Right atrium auricular region (tissue), 2 donors: ENCODE data around the gene AHSP. TPM values are rescaled to one million over a fixed set of nuclear protein-coding genes. Genes with fewer than 3 reads are reported as not detected.

Experiments used
- DNase-seq: peaks from one replicate; pipeline ENCODE4 v3.0.0-alpha.2; 2019; ENCODE audit warnings: low spot score
- H3K27ac ChIP-seq, 2 donors: fragments of 200-600 bp; sonication (generic); 1 replicate in 1 of 2; 2 replicates in 1 of 2; pipeline ENCODE4 v1.5.1; 2016 to 2019
- H3K27me3 ChIP-seq, 2 donors: fragments of 200-600 bp; sonication (generic); one replicate each; pipeline versions ENCODE4 v1.5.1 to v1.6.0; 2017 to 2019
- H3K36me3 ChIP-seq: fragments of 200-600 bp; sonication (generic); one replicate; pipeline ENCODE4 v1.5.1; 2016
- H3K4me1 ChIP-seq, 2 donors: fragments of 200-600 bp; sonication (generic); one replicate each; pipeline versions ENCODE4 v1.5.1 to v1.6.0; 2017 to 2019
- H3K4me3 ChIP-seq, 2 donors: fragments of 200-600 bp; sonication (generic); 1 replicate in 1 of 2; 2 replicates in 1 of 2; pipeline ENCODE4 v1.5.1; 2017 to 2019; ENCODE audit warnings: mild to moderate bottlenecking in 1 of 2, moderate library complexity in 1 of 2
- H3K9me3 ChIP-seq, 2 donors: fragments of 200-600 bp; sonication (generic); one replicate each; pipeline ENCODE4 v1.5.1; 2019
- CTCF ChIP-seq, 2 donors: fragments of 200-600 bp; sonication (generic); IDR thresholded peaks; one replicate each; pipeline ENCODE4 v1.5.1; 2019; ENCODE audit warnings: antibody characterized with exemption in 2 of 2
- total RNA-seq, 2 donors: library from RNA; depleted of rRNA; stranded (reverse); fragments of >200 nt; gene quantifications; one replicate each; pipeline ENCODE4 v1.1.0, GENCODE V29; 2016

Gene AHSP
- total RNA-seq, 2 donors from 2014 or later, result 1.1 to 2.3 TPM

DNA sequence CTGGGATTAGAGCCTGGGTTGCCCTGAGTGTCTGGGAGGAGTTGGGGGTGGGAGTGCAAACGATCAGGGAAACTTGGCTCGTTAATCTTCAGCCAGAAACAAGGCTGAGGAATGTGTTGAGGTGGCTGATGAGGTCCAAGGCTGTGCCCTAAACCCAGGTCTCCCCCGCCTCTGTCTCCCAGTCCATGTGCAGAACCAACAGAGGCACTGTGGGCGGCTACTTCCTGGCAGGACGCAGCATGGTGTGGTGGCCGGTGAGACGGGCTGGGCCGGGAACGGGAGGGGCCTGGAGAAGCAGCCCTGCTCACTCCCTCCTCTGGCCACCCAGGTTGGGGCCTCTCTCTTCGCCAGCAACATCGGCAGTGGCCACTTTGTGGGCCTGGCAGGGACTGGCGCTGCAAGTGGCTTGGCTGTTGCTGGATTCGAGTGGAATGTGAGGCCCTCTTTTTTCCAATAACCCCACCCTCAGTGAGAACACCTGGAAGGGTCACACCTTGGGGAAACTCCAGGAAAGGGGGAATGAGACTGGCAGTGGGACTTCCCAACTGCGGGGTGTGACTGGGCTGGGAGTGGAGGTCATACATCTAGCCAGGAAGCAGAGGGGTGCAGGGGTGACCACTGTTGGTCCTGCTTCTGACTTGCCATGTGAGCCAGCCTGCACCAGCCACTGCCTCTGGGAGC, 43.1 kb upstream of the AHSP start:
- DNase-seq, result no peak
- Histone ChIP-seq H3K36me3 (no peaks in the 10 kb centered on the region), H3K4me1 (peaks cover 0 to 37% of the 10 kb centered on the region in 2 donors), H3K27me3 (no peaks in the 10 kb centered on the region), H3K4me3 (no peak overlapping the region), H3K9me3 (no peaks in the 10 kb centered on the region), H3K27ac (no peak overlapping the region)
- no peak for TF ChIP-seq CTCF (IDR thresholded peaks at IDR 0.05)

- no peaks in the 10 kb centered on the region for H3K27me3 ChIP-seq
- H3K4me1 ChIP-seq, result peaks cover 0 to 27% of the 10 kb centered on the region in 2 donors
- H3K9me3 ChIP-seq, result no peaks in the 10 kb centered on the region
- no peak for DNase-seq
- TF ChIP-seq CTCF (IDR thresholded peaks at IDR 0.05), result no peak
- H3K4me3 ChIP-seq, result no peak overlapping the region
- H3K36me3 ChIP-seq, result no peaks in the 10 kb centered on the region
- H3K27ac ChIP-seq, result no peak overlapping the region
These were observed 42.1 kb upstream of the AHSP start for GRCh38 chr16:31485571-31485970.

- H3K27me3 ChIP-seq, result no peaks in the 10 kb centered on the region
- no peaks in the 10 kb centered on the region for H3K9me3 ChIP-seq
- H3K27ac ChIP-seq, result no peak overlapping the region
- no peak for TF ChIP-seq CTCF (IDR thresholded peaks at IDR 0.05)
- no peaks in the 10 kb centered on the region for H3K36me3 ChIP-seq
- H3K4me3 ChIP-seq, result no peak overlapping the region
- H3K4me1 ChIP-seq, result peaks cover 0 to 22% of the 10 kb centered on the region in 2 donors
- no peak for DNase-seq
These were observed 41.7 kb upstream of the AHSP start for GRCh38 chr16:31486045-31486444.

DNA sequence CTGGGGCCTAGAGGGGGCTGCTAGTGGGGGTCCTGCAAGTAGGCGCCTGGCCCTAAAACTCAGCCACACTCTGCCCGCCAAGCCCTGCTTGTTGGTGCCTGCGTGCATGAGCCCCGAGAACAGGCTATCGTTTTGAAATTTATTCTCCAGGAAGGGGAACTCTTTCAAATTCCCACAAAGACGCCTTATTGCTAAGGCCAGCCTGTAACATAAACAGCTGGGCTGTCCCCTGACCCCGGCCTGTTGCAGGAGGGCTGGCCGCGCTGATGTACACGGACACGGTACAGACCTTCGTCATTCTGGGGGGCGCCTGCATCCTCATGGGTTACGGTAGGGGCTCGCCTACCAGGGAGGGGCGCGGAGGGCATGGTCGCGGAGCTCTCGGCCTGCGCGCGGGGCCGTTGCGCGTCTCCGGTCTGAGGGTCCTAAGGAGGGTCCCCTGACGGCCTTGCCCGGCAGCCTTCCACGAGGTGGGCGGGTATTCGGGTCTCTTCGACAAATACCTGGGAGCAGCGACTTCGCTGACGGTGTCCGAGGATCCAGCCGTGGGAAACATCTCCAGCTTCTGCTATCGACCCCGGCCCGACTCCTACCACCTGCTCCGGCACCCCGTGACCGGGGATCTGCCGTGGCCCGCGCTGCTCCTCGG, 40.5 kb upstream of the AHSP start:
- Histone ChIP-seq H3K36me3 (peaks cover 7% of the 10 kb centered on the region), H3K27me3 (no peaks in the 10 kb centered on the region), H3K27ac (no peak overlapping the region), H3K9me3 (no peaks in the 10 kb centered on the region), H3K4me1 (peaks cover 0 to 19% of the 10 kb centered on the region in 2 donors), H3K4me3 (peak overlapping the region; percentile 41 to 53)
- TF ChIP-seq CTCF (IDR thresholded peaks at IDR 0.05), result no peak
- DNase-seq, result no peak

- H3K9me3 ChIP-seq, result no peaks in the 10 kb centered on the region
- peaks cover 0 to 19% of the 10 kb centered on the region in 2 donors for H3K4me1 ChIP-seq
- H3K27ac ChIP-seq, result no peak overlapping the region
- peak overlapping the region; percentile 41 to 53 for H3K4me3 ChIP-seq
- peaks cover 14% of the 10 kb centered on the region for H3K36me3 ChIP-seq
- TF ChIP-seq CTCF (IDR thresholded peaks at IDR 0.05), result no peak
- DNase-seq, result no peak
- H3K27me3 ChIP-seq, result no peaks in the 10 kb centered on the region
These were observed 39.8 kb upstream of the AHSP start for GRCh38 chr16:31487720-31488467.
